ENCODE data around the gene PHF12. TPM values are rescaled to one million over a fixed set of nuclear protein-coding genes. Genes with fewer than 3 reads are reported as not detected.

Gene PHF12
- total and polyA plus RNA-seq, 2 of the 4 experiments (the other 2 are of a cell fraction) = 24.4 to 25.6 TPM

GRCh38 chr17:28906706-28907438 is 44.4 kb downstream of the PHF12 start:
- Histone ChIP-seq H3K36me3 (ENCODE audit: control insufficient read depth, insufficient read depth, low read length) (peaks cover 51% of the 10 kb centered on the region), H2BK20ac (ENCODE audit: low read depth, low read length) (no peak overlapping the region), H3K27me3 (ENCODE audit: control insufficient read depth, insufficient read depth, low read length) (no peaks in the 10 kb centered on the region), H4K20me1 (ENCODE audit: insufficient read depth, low read length) (peaks cover 41% of the 10 kb centered on the region; the same call in 1 of the 2 replicates), H3K56ac (ENCODE audit: extremely low read depth, insufficient read depth, low read length) (no peak overlapping the region), H2AFZ (replicated peaks; ENCODE audit: low read length, poor library complexity) (no peak overlapping the region), H3K4me1 (ENCODE audit: control insufficient read depth, insufficient read depth, low read length) (peaks cover 20% of the 10 kb centered on the region), H4K8ac (ENCODE audit: low read depth in 2 of 2, low read length in 2 of 2) (no peak overlapping the region), H3K14ac (replicated peaks; ENCODE audit: low read depth, low read length) (no peak overlapping the region), H3K79me1 (ENCODE audit: low read depth in 1 of 2, low read length in 2 of 2) (peaks cover 11 to 46% of the 10 kb centered on the region in 2 experiments; a peak in 3 of 4 replicates), H2AK5ac (ENCODE audit: low read depth, low read length) (no peak overlapping the region; the same call in 1 of the 2 replicates), H3K23ac (ENCODE audit: low read depth, low read length) (no peak overlapping the region), H3K4me2 (ENCODE audit: low read depth, low read length) (no peak overlapping the region), H3K4me3 (ENCODE audit: insufficient read depth, low read depth, low read length) (no peak overlapping the region), H2AK9ac (replicated peaks; ENCODE audit: low read depth, low read length, poor library complexity) (peak overlapping the region; percentile 0), H4K5ac (ENCODE audit: low read depth, low read length) (no peak overlapping the region), H3K9me1 (ENCODE audit: insufficient read depth, low read length) (peaks cover 13% of the 10 kb centered on the region), H2BK5ac (ENCODE audit: low read depth, low read length, poor library complexity, severe bottlenecking) (no peak overlapping the region), H3K27ac (ENCODE audit: insufficient read depth, low read length) (peak overlapping the region; percentile 8; the same call in 1 of the 2 replicates), H3K9ac (ENCODE audit: low read depth, low read length) (no peak overlapping the region), H3K4ac (ENCODE audit: low read depth, low read length) (no peak overlapping the region), H2BK120ac (ENCODE audit: low read depth, low read length) (no peak overlapping the region), H3K9me3 (ENCODE audit: control insufficient read depth, insufficient read depth, low read length) (no peaks in the 10 kb centered on the region), H3K18ac (ENCODE audit: low read depth, low read length) (no peak overlapping the region), H4K91ac (ENCODE audit: insufficient read depth, low read depth, low read length) (no peak overlapping the region), H2BK15ac (ENCODE audit: low read depth, low read length) (no peak overlapping the region)
- TF ChIP-seq USF2 (IDR thresholded peaks at IDR 0.05; ENCODE audit: low read depth, low read length) (no peak), NFE2L2 (IDR thresholded peaks at IDR 0.05; ENCODE audit: low read depth, low read length) (no peak), CTCF (conservative IDR thresholded peaks at IDR 0.05; ENCODE audit: low read depth, low read length) (no peak), RCOR1 (IDR thresholded peaks at IDR 0.05; ENCODE audit: insufficient replicate concordance, low read length) (no peak), MAFK (IDR thresholded peaks at IDR 0.05; ENCODE audit: low read depth, low read length) (no peak)
- ChIA-PET POLR2A (ENCODE audit: unreplicated experiment) (interaction anchor here (0.9 kb wide), 1 partner anchor 143 kb away, joined by 3 read pairs; no protein-coding TSS in a partner anchor), CTCF (interaction anchor here (0.6 kb wide), 1 partner anchor 1791 kb away, joined by 3 read pairs; no protein-coding TSS in a partner anchor)
- DNase-seq (no peak), ATAC-seq (ENCODE audit: low read depth) (no peak)
- dilution Hi-C loops (cut with HindIII; ENCODE audit: low sequenced_read_pairs, unreplicated experiment) = no loop called here
- in situ Hi-C loops (cut with MboI; ENCODE audit: low sequenced_read_pairs) = no loop called here
- WGBS, 2 experiments (ENCODE audit: extremely low coverage in 2 of 2, insufficient read length in 1 of 2) = 63% methylated on average over 1 of the region's 7 CpGs; no CpG with 5 or more reads in 1 of the 2 experiments
- BruUV-seq (replicated peaks) = no TSS peak
- intact Hi-C loops (cut with micrococcal nuclease) = loop anchor here (5.0 kb wide), 1 partner anchor 40 kb away; no protein-coding TSS in a partner anchor
